HAP-1 (cell line): ENCODE results near the gene PDE7B.

ENCODE experiments used
- DNase-seq, 2 experiments: peaks; one replicate each; pipeline ENCODE4 v3.0.0-alpha.2; 2016 to 2020; ENCODE audit warnings: low spot score in 2 of 2
- H3K27me3 ChIP-seq: fragments of 250-450 bp; sonication (Bioruptor Pico); 2 replicates; pipeline ENCODE4 v1.5.1; 2020; ENCODE audit warnings: low read depth, mild to moderate bottlenecking, moderate library complexity
- H3K36me3 ChIP-seq: fragments of 250-450 bp; sonication (Bioruptor Pico); replicated peaks from 2 replicates; pipeline ENCODE4 v1.5.1; 2020; ENCODE audit warnings: mild to moderate bottlenecking
- H3K4me1 ChIP-seq: fragments of 250-450 bp; sonication (Bioruptor Pico); 2 replicates; pipeline ENCODE4 v1.5.1; 2020; ENCODE audit warnings: mild to moderate bottlenecking
- H3K4me3 ChIP-seq: fragments of 250-450 bp; sonication (Bioruptor Pico); 2 replicates; pipeline ENCODE4 v1.5.1; 2020; ENCODE audit warnings: mild to moderate bottlenecking, moderate library complexity
- H3K9me3 ChIP-seq: fragments of 250-450 bp; sonication (Bioruptor Pico); 2 replicates; pipeline ENCODE4 v1.5.1; 2020; ENCODE audit warnings: mild to moderate bottlenecking, moderate library complexity
- in situ Hi-C: fragments of 300-500 bp; cut with MboI; formaldehyde crosslinking; loops from 3 replicates; pipeline ENCODE4 v1.14.3; 2020; ENCODE audit warnings: low sequenced_read_pairs, inconsistent platforms, mixed read lengths

PDE7B gene

GRCh38 chr6:135972586-135972985 is 121.1 kb downstream of the PDE7B start:
- DNase-seq, result no peak
- Histone ChIP-seq H3K36me3 (no peaks in the 10 kb centered on the region), H3K27me3 (no peaks in the 10 kb centered on the region), H3K4me3 (no peak overlapping the region), H3K9me3 (no peaks in the 10 kb centered on the region), H3K4me1 (no peaks in the 10 kb centered on the region)
- in situ Hi-C loops, result no loop called here

GRCh38 chr6:135974426-135974825 is 122.9 kb downstream of the PDE7B start:
- no peaks in the 10 kb centered on the region for H3K36me3 ChIP-seq
- in situ Hi-C loops, result no loop called here

GRCh38 chr6:135976585-135976984 is 125.1 kb downstream of the PDE7B start:
- no peaks in the 10 kb centered on the region for H3K4me1 ChIP-seq
- no peak for DNase-seq
- in situ Hi-C loops, result no loop called here

More at GRCh38 chr6:135974426-135974825, 122.9 kb downstream of the PDE7B start:
- Histone ChIP-seq H3K4me1 (no peaks in the 10 kb centered on the region), H3K4me3 (no peak overlapping the region), H3K9me3 (no peaks in the 10 kb centered on the region), H3K27me3 (no peaks in the 10 kb centered on the region)
- DNase-seq, result no peak

GRCh38 chr6:135983093-135983492 is 131.6 kb downstream of the PDE7B start:
- in situ Hi-C loops, result no loop called here
- Histone ChIP-seq H3K4me3 (no peak overlapping the region), H3K36me3 (no peaks in the 10 kb centered on the region), H3K9me3 (no peaks in the 10 kb centered on the region), H3K27me3 (no peaks in the 10 kb centered on the region; the same call in 1 of the 2 replicates), H3K4me1 (no peaks in the 10 kb centered on the region)
- DNase-seq, result no peak

More at GRCh38 chr6:135976585-135976984, 125.1 kb downstream of the PDE7B start:
- Histone ChIP-seq H3K4me3 (no peak overlapping the region), H3K27me3 (no peaks in the 10 kb centered on the region), H3K36me3 (no peaks in the 10 kb centered on the region), H3K9me3 (no peaks in the 10 kb centered on the region)

- H3K36me3 ChIP-seq, result no peaks in the 10 kb centered on the region
- no peaks in the 10 kb centered on the region; the same call in 1 of the 2 replicates for H3K27me3 ChIP-seq
- H3K4me1 ChIP-seq, result no peaks in the 10 kb centered on the region
- in situ Hi-C loops, result no loop called here
- no peak overlapping the region for H3K4me3 ChIP-seq
- H3K9me3 ChIP-seq, result no peaks in the 10 kb centered on the region
- DNase-seq, result no peak
These were observed 132.3 kb downstream of the PDE7B start for GRCh38 chr6:135983718-135984343.

GRCh38 chr6:135985471-135985870 is 134.0 kb downstream of the PDE7B start:
- H3K9me3 ChIP-seq, result no peaks in the 10 kb centered on the region
- no peaks in the 10 kb centered on the region for H3K4me1 ChIP-seq
- no peak overlapping the region for H3K4me3 ChIP-seq
- H3K27me3 ChIP-seq, result no peaks in the 10 kb centered on the region; the same call in 1 of the 2 replicates
- DNase-seq, result no peak
- no peaks in the 10 kb centered on the region for H3K36me3 ChIP-seq
- in situ Hi-C loops, result no loop called here

GRCh38 chr6:135987226-135987625 is 135.7 kb downstream of the PDE7B start:
- Histone ChIP-seq H3K36me3 (no peaks in the 10 kb centered on the region), H3K9me3 (no peaks in the 10 kb centered on the region), H3K4me3 (no peak overlapping the region), H3K4me1 (no peaks in the 10 kb centered on the region), H3K27me3 (no peaks in the 10 kb centered on the region; the same call in 1 of the 2 replicates)
- DNase-seq, result no peak
- in situ Hi-C loops, result no loop called here

GRCh38 chr6:135990439-135990838 is 138.9 kb downstream of the PDE7B start:
- H3K36me3 ChIP-seq, result no peaks in the 10 kb centered on the region
- in situ Hi-C loops, result no loop called here
- no peaks in the 10 kb centered on the region for H3K9me3 ChIP-seq
- H3K4me1 ChIP-seq, result no peaks in the 10 kb centered on the region
- no peak for DNase-seq
- H3K4me3 ChIP-seq, result no peak overlapping the region
- no peaks in the 10 kb centered on the region; the same call in 1 of the 2 replicates for H3K27me3 ChIP-seq

GRCh38 chr6:135990855-135991464 is 139.5 kb downstream of the PDE7B start:
- in situ Hi-C loops, result no loop called here

GRCh38 chr6:135992739-135993138 is 141.2 kb downstream of the PDE7B start:
- Histone ChIP-seq H3K27me3 (no peaks in the 10 kb centered on the region), H3K4me1 (no peaks in the 10 kb centered on the region), H3K36me3 (no peaks in the 10 kb centered on the region), H3K9me3 (no peaks in the 10 kb centered on the region), H3K4me3 (no peak overlapping the region)
- in situ Hi-C loops, result no loop called here
- DNase-seq, result no peak

More at GRCh38 chr6:135990855-135991464, 139.5 kb downstream of the PDE7B start:
- H3K36me3 ChIP-seq, result no peaks in the 10 kb centered on the region
- H3K9me3 ChIP-seq, result no peaks in the 10 kb centered on the region
- no peak for DNase-seq
- H3K4me3 ChIP-seq, result no peak overlapping the region
- H3K4me1 ChIP-seq, result no peaks in the 10 kb centered on the region
- no peaks in the 10 kb centered on the region; the same call in 1 of the 2 replicates for H3K27me3 ChIP-seq

GRCh38 chr6:135993361-135993760 is 141.9 kb downstream of the PDE7B start:
- Histone ChIP-seq H3K9me3 (no peaks in the 10 kb centered on the region), H3K4me3 (no peak overlapping the region), H3K36me3 (no peaks in the 10 kb centered on the region), H3K4me1 (no peaks in the 10 kb centered on the region), H3K27me3 (no peaks in the 10 kb centered on the region)
- in situ Hi-C loops, result no loop called here
- no peak for DNase-seq

- Histone ChIP-seq H3K36me3 (no peaks in the 10 kb centered on the region), H3K4me3 (no peak overlapping the region), H3K9me3 (no peaks in the 10 kb centered on the region), H3K27me3 (no peaks in the 10 kb centered on the region), H3K4me1 (no peaks in the 10 kb centered on the region)
- in situ Hi-C loops, result no loop called here
- DNase-seq, result no peak
These were observed 143.5 kb downstream of the PDE7B start for GRCh38 chr6:135994857-135995544.

- Histone ChIP-seq H3K27me3 (no peaks in the 10 kb centered on the region), H3K36me3 (no peaks in the 10 kb centered on the region), H3K4me1 (no peaks in the 10 kb centered on the region), H3K4me3 (no peak overlapping the region), H3K9me3 (no peaks in the 10 kb centered on the region)
- in situ Hi-C loops, result no loop called here
- no peak for DNase-seq
These were observed 144.0 kb downstream of the PDE7B start for GRCh38 chr6:135995545-135995898.

- no peaks in the 10 kb centered on the region for H3K27me3 ChIP-seq
- in situ Hi-C loops, result no loop called here
- no peaks in the 10 kb centered on the region for H3K36me3 ChIP-seq
- no peaks in the 10 kb centered on the region for H3K4me1 ChIP-seq
- H3K9me3 ChIP-seq, result no peaks in the 10 kb centered on the region
- no peak for DNase-seq
- H3K4me3 ChIP-seq, result no peak overlapping the region
These were observed 145.2 kb downstream of the PDE7B start for GRCh38 chr6:135996668-135997067.
